Mammary epithelial cell (primary cell): ENCODE measurements around the gene TNFAIP3.

ENCODE experiments used
- EZH2 ChIP-seq: IDR thresholded peaks from 2 replicates; pipeline ENCODE4 v1.6.1; 2012; ENCODE audit warnings: low read length, inconsistent platforms, borderline replicate concordance
- TF ChIP-seq, protein P1 (sequence below), 2 donors: IDR thresholded peaks in 1 of 2; conservative IDR thresholded peaks in 1 of 2; 2 replicates each; pipeline ENCODE4 v1.5.1; 2011 to 2012; ENCODE audit warnings: inconsistent platforms in 2 of 2, low read length in 2 of 2, mild to moderate bottlenecking in 2 of 2, control low read depth in 1 of 2, low read depth in 1 of 2; ENCODE audit not compliant: insufficient read depth in 1 of 2; ENCODE audit errors: extremely low read depth in 1 of 2

DNA sequence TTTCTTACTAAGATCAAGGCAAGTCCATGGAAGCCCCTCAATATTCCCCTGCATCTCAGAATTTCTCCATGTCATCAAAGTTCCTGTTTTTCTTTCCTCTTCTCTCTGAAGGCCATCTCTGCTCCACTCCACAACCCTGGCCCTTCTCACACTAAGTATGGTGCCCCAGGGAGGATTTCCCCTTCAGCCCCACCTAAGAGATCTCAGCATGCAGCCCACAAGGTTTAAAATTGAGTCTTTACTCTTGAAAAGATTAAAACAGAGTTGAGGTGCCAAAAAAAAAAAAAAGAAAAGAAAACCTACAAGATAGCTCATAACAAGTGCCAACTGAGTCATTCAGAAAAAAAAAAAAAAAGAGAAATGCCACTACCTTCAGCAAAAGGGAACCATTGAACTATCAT, 36.5 kb upstream of the TNFAIP3 start:
- TF ChIP-seq, protein P1, sequence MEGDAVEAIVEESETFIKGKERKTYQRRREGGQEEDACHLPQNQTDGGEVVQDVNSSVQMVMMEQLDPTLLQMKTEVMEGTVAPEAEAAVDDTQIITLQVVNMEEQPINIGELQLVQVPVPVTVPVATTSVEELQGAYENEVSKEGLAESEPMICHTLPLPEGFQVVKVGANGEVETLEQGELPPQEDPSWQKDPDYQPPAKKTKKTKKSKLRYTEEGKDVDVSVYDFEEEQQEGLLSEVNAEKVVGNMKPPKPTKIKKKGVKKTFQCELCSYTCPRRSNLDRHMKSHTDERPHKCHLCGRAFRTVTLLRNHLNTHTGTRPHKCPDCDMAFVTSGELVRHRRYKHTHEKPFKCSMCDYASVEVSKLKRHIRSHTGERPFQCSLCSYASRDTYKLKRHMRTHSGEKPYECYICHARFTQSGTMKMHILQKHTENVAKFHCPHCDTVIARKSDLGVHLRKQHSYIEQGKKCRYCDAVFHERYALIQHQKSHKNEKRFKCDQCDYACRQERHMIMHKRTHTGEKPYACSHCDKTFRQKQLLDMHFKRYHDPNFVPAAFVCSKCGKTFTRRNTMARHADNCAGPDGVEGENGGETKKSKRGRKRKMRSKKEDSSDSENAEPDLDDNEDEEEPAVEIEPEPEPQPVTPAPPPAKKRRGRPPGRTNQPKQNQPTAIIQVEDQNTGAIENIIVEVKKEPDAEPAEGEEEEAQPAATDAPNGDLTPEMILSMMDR (conservative IDR thresholded peaks at IDR 0.05 in 1 of 2, IDR thresholded peaks at IDR 0.05 in 1 of 2; ENCODE audit: extremely low read depth in 1 of 2, insufficient read depth in 1 of 2, low read depth in 1 of 2, low read length in 2 of 2) = no peak
- TF ChIP-seq EZH2 = no peak
